GM12878 (cell line): Measurements from ENCODE around the gene ACSL3. TPM values are rescaled to one million over a fixed set of nuclear protein-coding genes. Genes with fewer than 3 reads are reported as not detected.

Source experiments
- ATAC-seq: fragments of 200-7000 bp; cut with Tn5 transposase; 3 replicates; pipeline ENCODE4 v1.9.1; 2020; ENCODE audit warnings: mild to moderate bottlenecking, moderate library complexity
- BruUV-seq: library from RNA; stranded (reverse); fragments of 400-500 nt; replicated peaks from 2 replicates; lab custom pipeline; 2021; lab: Mats Ljungman, UMichigan
- CTCF ChIA-PET: fragments of 300-600 bp; sonication (Branson Sonifier 250); formaldehyde crosslinking; extraction: SDS; loops from one replicate; lab custom pipeline; 2021; ENCODE audit warnings: inconsistent platforms; lab: Yijun Ruan, JAX
- POLR2A ChIA-PET: fragments of 350-600 bp; formaldehyde crosslinking; extraction: SDS; loops from one replicate; lab custom pipeline; 2021; ENCODE audit warnings: inconsistent platforms; lab: Charles Lee
- RAD21 ChIA-PET: fragments of 300-600 bp; sonication (Branson Sonifier 250); formaldehyde crosslinking; loops from one replicate; lab custom pipeline; 2023; ENCODE audit warnings: antibody characterized with exemption; ENCODE audit not compliant: unreplicated experiment; lab: Charles Lee
- SMC1A ChIA-PET: fragments of 300-600 bp; sonication (Branson Sonifier 250); formaldehyde crosslinking; loops from one replicate; lab custom pipeline; 2023; ENCODE audit not compliant: unreplicated experiment, uncharacterized antibody; lab: Charles Lee
- DNase-seq: peaks from one replicate; pipeline ENCODE4 v3.0.0-alpha.2; 2011; ENCODE audit warnings: low read depth, low spot score
- FAIRE-seq: peaks from 3 replicates; lab custom pipeline; 2011; peaks lifted over from hg19 to GRCh38; lab: Jason Lieb, UNC
- H2AFZ ChIP-seq: 2 replicates; pipeline ENCODE4 v1.6.0; 2011; ENCODE audit warnings: low read depth, low read length, control low read depth; ENCODE audit not compliant: control insufficient read depth
- H3K27ac ChIP-seq: 2 replicates; pipeline ENCODE4 v1.5.1; 2011; ENCODE audit warnings: control low read depth; ENCODE audit not compliant: control insufficient read depth, insufficient read depth
- H3K27me3 ChIP-seq, 2 experiments: replicated peaks in 1 of 2; 2 replicates each; pipeline versions ENCODE4 v1.6.0 to v1.6.1; 2011; ENCODE audit warnings: low read length in 1 of 2; ENCODE audit not compliant: control insufficient read depth in 2 of 2, insufficient read depth in 2 of 2
- H3K36me3 ChIP-seq, 2 experiments: 2 replicates each; pipeline ENCODE4 v1.5.1; 2011; ENCODE audit warnings: low read length in 1 of 2; ENCODE audit not compliant: control insufficient read depth in 2 of 2, insufficient read depth in 2 of 2
- H3K4me1 ChIP-seq: 2 replicates; pipeline ENCODE4 v1.6.1; 2011; ENCODE audit warnings: mild to moderate bottlenecking, low read length, moderate library complexity, mixed read lengths; ENCODE audit not compliant: control insufficient read depth, insufficient read depth
- H3K4me2 ChIP-seq: 2 replicates; pipeline ENCODE4 v1.6.0; 2011; ENCODE audit warnings: control low read depth; ENCODE audit not compliant: control insufficient read depth, insufficient read depth
- H3K4me3 ChIP-seq: fragments of 200-600 bp; sonication (generic); 2 replicates; pipeline ENCODE4 v1.5.1; 2016
- H3K79me2 ChIP-seq: 2 replicates; pipeline ENCODE4 v1.6.0; 2011; ENCODE audit warnings: low read length; ENCODE audit not compliant: control insufficient read depth, insufficient read depth
- H3K9ac ChIP-seq: 2 replicates; pipeline ENCODE4 v1.8.0; 2011; ENCODE audit warnings: low read length, control low read depth, mixed read lengths; ENCODE audit not compliant: control insufficient read depth, insufficient read depth
- H3K9me3 ChIP-seq: replicated peaks from 3 replicates; pipeline ENCODE4 v1.5.1; 2011; ENCODE audit warnings: mild to moderate bottlenecking, low read length; ENCODE audit not compliant: control insufficient read depth, insufficient read depth
- H4K20me1 ChIP-seq: 2 replicates; pipeline ENCODE4 v1.6.0; 2011; ENCODE audit not compliant: control insufficient read depth, insufficient read depth
- BHLHE40 ChIP-seq, 2 experiments: fragments of 450-650 bp in 1 of 2; IDR thresholded peaks; 2 replicates each; pipeline ENCODE4 v1.6.1; 2011 to 2017; ENCODE audit warnings: low read depth in 2 of 2, borderline replicate concordance in 1 of 2, improper control_type of control experiment in 1 of 2, low read length in 1 of 2, mild to moderate bottlenecking in 1 of 2
- CHD4 ChIP-seq: fragments of 200-600 bp; sonication (generic); IDR thresholded peaks from 2 replicates; pipeline ENCODE4 v1.6.1; 2016; ENCODE audit warnings: mild to moderate bottlenecking
- GABPA ChIP-seq: IDR thresholded peaks from 2 replicates; pipeline ENCODE4 v1.6.1; 2014; ENCODE audit warnings: antibody characterized with exemption, low read depth, mild to moderate bottlenecking, inconsistent platforms
- GATAD2B ChIP-seq: fragments of 450-650 bp; conservative IDR thresholded peaks from 2 replicates; pipeline ENCODE4 v1.6.1; 2017; ENCODE audit warnings: low read depth, mild to moderate bottlenecking, moderate library complexity
- HDAC6 ChIP-seq: fragments of 200-600 bp; sonication (generic); IDR thresholded peaks from one replicate; pipeline ENCODE4 v1.8.0; 2017; ENCODE audit warnings: antibody characterized with exemption; ENCODE audit not compliant: unreplicated experiment
- IRF5 ChIP-seq: fragments of 450-650 bp; IDR thresholded peaks from 2 replicates; pipeline ENCODE4 v1.6.1; 2017; ENCODE audit warnings: borderline replicate concordance
- NFYA ChIP-seq: IDR thresholded peaks from 2 replicates; pipeline ENCODE4 v1.6.1; 2011; ENCODE audit warnings: low read depth, mild to moderate bottlenecking, low read length, improper control_type of control experiment, borderline replicate concordance
- NR2C1 ChIP-seq: fragments of 450-650 bp; IDR thresholded peaks from 2 replicates; pipeline ENCODE4 v1.6.1; 2017; ENCODE audit warnings: antibody characterized with exemption, mild to moderate bottlenecking, moderate library complexity
- PBX3 ChIP-seq: IDR thresholded peaks from 2 replicates; pipeline ENCODE4 v1.6.1; 2011; ENCODE audit warnings: mild to moderate bottlenecking, low read depth, low read length, moderate library complexity; ENCODE audit not compliant: insufficient replicate concordance
- SPI1 ChIP-seq: IDR thresholded peaks from 2 replicates; pipeline ENCODE4 v1.6.1; 2011; ENCODE audit warnings: low read depth, mild to moderate bottlenecking, low read length, moderate library complexity, borderline replicate concordance; ENCODE audit not compliant: insufficient read depth
- ZNF274 ChIP-seq: IDR thresholded peaks from one replicate; pipeline ENCODE4 v1.8.0; 2011; ENCODE audit not compliant: insufficient read length, insufficient read depth
- ZNF622 ChIP-seq: fragments of 450-650 bp; IDR thresholded peaks from 2 replicates; pipeline ENCODE4 v1.6.1; 2017; ENCODE audit warnings: mild to moderate bottlenecking, inconsistent platforms
- WGBS: methylation state at CpG from one replicate; pipeline ENCODE4 v1.1.6; 2016; ENCODE audit warnings: low lambda C conversion rate; ENCODE audit not compliant: insufficient replicate concordance, insufficient coverage; ENCODE audit errors: missing lambda C conversion rate; 5-methylcytosine and 5-hydroxymethylcytosine counted together
- in situ Hi-C: fragments of 300-500 bp; cut with MboI; formaldehyde crosslinking; loops from 9 replicates; pipeline ENCODE4 v1.14.3; 2018; ENCODE audit warnings: mixed read lengths
- intact Hi-C: fragments of 100-400 bp; cut with micrococcal nuclease; formaldehyde crosslinking; loops from one replicate; pipeline ENCODE4 v1.14.2; 2022; ENCODE audit not compliant: unreplicated experiment
- polyA plus RNA-seq, 11 experiments: library from polyadenylated mRNA; depleted of rRNA in 4 of 11; unstranded in 6 of 11; stranded (reverse) in 5 of 11; fragments of >200 nt; fragmentation: Nextera tagmentation in 4 of 11; fragmentation: Illumina TruSeq in 1 of 11; extraction: Ambion mirVana in 4 of 11; extraction: Trizol in 1 of 11; gene quantifications; 1 replicate in 1 of 11; 2 replicates in 10 of 11; pipeline versions ENCODE4 v1.2.1 to v1.2.3, GENCODE V29; 2011 to 2016; ENCODE audit warnings: inconsistent platforms in 2 of 11, missing spikeins in 2 of 11, low read depth in 1 of 11
- total RNA-seq, 4 experiments: library from RNA; depleted of rRNA in 3 of 4; stranded (reverse); fragments of >200 nt in 3 of 4; fragmentation: Illumina TruSeq in 1 of 4; extraction: Trizol in 1 of 4; gene quantifications; 2 replicates each; pipeline versions ENCODE4 v1.2.1 to v1.2.3, GENCODE V29; 2013 to 2021
- TF ChIP-seq, protein P1 (sequence below): fragments of 450-650 bp; IDR thresholded peaks from 2 replicates; pipeline ENCODE4 v1.6.1; 2016; ENCODE audit warnings: mild to moderate bottlenecking
- TF ChIP-seq, protein P2 (sequence below): fragments of 450-650 bp; IDR thresholded peaks from 2 replicates; pipeline ENCODE4 v1.6.1; 2018; ENCODE audit warnings: mild to moderate bottlenecking, low read depth, moderate library complexity; ENCODE audit not compliant: partially characterized antibody
- TF ChIP-seq, protein P3 (sequence below): IDR thresholded peaks from 2 replicates; pipeline ENCODE4 v1.6.1; 2011; ENCODE audit warnings: low read depth, mild to moderate bottlenecking, low read length, moderate library complexity, borderline replicate concordance; ENCODE audit errors: extremely low read depth

Gene ACSL3
- total and polyA plus RNA-seq, 10 of the 15 experiments (the other 5 are each of a cell fraction or from before 2014, with no cell fraction given): 15.6 to 83.9 (median 56.7) TPM

GRCh38 chr2:222897898-222898297 lies 37.1 kb downstream of the ACSL3 start:
- Histone ChIP-seq H3K27ac (no peak overlapping the region), H2AFZ (no peak overlapping the region), H3K9me3 (no peaks in the 10 kb centered on the region), H3K27me3 (no peaks in the 10 kb centered on the region), H3K36me3 (no peaks in the 10 kb centered on the region), H3K4me3 (no peak overlapping the region), H3K79me2 (no peaks in the 10 kb centered on the region; the same call in 1 of the 2 replicates), H3K4me1 (no peaks in the 10 kb centered on the region), H4K20me1 (no peaks in the 10 kb centered on the region), H3K9ac (no peak overlapping the region), H3K4me2 (no peak overlapping the region)
- no TSS peak for BruUV-seq
- ChIA-PET CTCF (interaction anchor here (0.6 kb wide), 1 partner anchor 20 kb away, joined by 3 read pairs; no protein-coding TSS in a partner anchor), RAD21 (no interaction called here), POLR2A (interaction anchor here (0.6 kb wide), 1 partner anchor 466 kb away, joined by 6 read pairs; no protein-coding TSS in a partner anchor), SMC1A (interaction anchor here (1.0 kb wide), 1 partner anchor 101 kb away, joined by 3 read pairs; no protein-coding TSS in a partner anchor)
- ATAC-seq (no peak), DNase-seq (no peak), FAIRE-seq (no peak)
- in situ Hi-C loops (no loop called here), intact Hi-C loops (no loop called here)
- WGBS: 98% methylated on average over 2 of the region's 3 CpGs
- TF ChIP-seq NR2C1 (no peak), HDAC6 (no peak), BHLHE40 (IDR thresholded peaks at IDR 0.05; ENCODE audit: borderline replicate concordance in 1 of 2, low read depth in 2 of 2, low read length in 1 of 2) (no peak), NFYA (no peak), ZNF274 (no peak), ZNF622 (no peak), GATAD2B (no peak), IRF5 (no peak), PBX3 (no peak), CHD4 (no peak), SPI1 (no peak), GABPA (no peak)
- TF ChIP-seq, protein P1, sequence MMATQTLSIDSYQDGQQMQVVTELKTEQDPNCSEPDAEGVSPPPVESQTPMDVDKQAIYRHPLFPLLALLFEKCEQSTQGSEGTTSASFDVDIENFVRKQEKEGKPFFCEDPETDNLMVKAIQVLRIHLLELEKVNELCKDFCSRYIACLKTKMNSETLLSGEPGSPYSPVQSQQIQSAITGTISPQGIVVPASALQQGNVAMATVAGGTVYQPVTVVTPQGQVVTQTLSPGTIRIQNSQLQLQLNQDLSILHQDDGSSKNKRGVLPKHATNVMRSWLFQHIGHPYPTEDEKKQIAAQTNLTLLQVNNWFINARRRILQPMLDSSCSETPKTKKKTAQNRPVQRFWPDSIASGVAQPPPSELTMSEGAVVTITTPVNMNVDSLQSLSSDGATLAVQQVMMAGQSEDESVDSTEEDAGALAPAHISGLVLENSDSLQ: no peak
- TF ChIP-seq, protein P2, sequence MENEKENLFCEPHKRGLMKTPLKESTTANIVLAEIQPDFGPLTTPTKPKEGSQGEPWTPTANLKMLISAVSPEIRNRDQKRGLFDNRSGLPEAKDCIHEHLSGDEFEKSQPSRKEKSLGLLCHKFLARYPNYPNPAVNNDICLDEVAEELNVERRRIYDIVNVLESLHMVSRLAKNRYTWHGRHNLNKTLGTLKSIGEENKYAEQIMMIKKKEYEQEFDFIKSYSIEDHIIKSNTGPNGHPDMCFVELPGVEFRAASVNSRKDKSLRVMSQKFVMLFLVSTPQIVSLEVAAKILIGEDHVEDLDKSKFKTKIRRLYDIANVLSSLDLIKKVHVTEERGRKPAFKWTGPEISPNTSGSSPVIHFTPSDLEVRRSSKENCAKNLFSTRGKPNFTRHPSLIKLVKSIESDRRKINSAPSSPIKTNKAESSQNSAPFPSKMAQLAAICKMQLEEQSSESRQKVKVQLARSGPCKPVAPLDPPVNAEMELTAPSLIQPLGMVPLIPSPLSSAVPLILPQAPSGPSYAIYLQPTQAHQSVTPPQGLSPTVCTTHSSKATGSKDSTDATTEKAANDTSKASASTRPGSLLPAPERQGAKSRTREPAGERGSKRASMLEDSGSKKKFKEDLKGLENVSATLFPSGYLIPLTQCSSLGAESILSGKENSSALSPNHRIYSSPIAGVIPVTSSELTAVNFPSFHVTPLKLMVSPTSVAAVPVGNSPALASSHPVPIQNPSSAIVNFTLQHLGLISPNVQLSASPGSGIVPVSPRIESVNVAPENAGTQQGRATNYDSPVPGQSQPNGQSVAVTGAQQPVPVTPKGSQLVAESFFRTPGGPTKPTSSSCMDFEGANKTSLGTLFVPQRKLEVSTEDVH: no peak
- TF ChIP-seq, protein P3, sequence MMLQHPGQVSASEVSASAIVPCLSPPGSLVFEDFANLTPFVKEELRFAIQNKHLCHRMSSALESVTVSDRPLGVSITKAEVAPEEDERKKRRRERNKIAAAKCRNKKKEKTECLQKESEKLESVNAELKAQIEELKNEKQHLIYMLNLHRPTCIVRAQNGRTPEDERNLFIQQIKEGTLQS: no peak
